ENCODE data around the gene GRID2.
"Not testable (repeated sequence)": the region's sequence is repeated elsewhere in the genome, so short reads cannot be mapped to it uniquely, and the experiment has no call there.

GRID2 gene

GRCh38 chr4:93617606-93618005, 1313.8 kb downstream of the GRID2 start:
- no peak for DNase-seq

GRCh38 chr4:93633721-93634120, 1330.0 kb downstream of the GRID2 start:
- DNase-seq: no peak

- DNase-seq: no peak
These were observed 1332.2 kb downstream of the GRID2 start for GRCh38 chr4:93635943-93636342.

GRCh38 chr4:93645120-93645519, 1341.4 kb downstream of the GRID2 start:
- no peak for DNase-seq

- no peak for DNase-seq
These were observed 1342.6 kb downstream of the GRID2 start for GRCh38 chr4:93646233-93646930.

GRCh38 chr4:93648258-93648657, 1344.5 kb downstream of the GRID2 start:
- no peak for DNase-seq

- DNase-seq: no peak
These were observed 1346.1 kb downstream of the GRID2 start for GRCh38 chr4:93649828-93650227.

GRCh38 chr4:93654211-93654610, 1350.4 kb downstream of the GRID2 start:
- DNase-seq: no peak

GRCh38 chr4:93657527-93657926, 1353.8 kb downstream of the GRID2 start:
- no peak for DNase-seq

- no peak for DNase-seq
These were observed 1354.7 kb downstream of the GRID2 start for GRCh38 chr4:93658443-93658842.

- no peak for DNase-seq
These were observed 1355.9 kb downstream of the GRID2 start for GRCh38 chr4:93659629-93660028.

- no peak for DNase-seq
These were observed 1356.3 kb downstream of the GRID2 start for GRCh38 chr4:93660036-93660435.

GRCh38 chr4:93670434-93670833, 1366.7 kb downstream of the GRID2 start:
- no peak for DNase-seq

- no peak for DNase-seq
These were observed 1367.3 kb downstream of the GRID2 start for GRCh38 chr4:93671093-93671492.

- DNase-seq: not testable (repeated sequence)
These were observed 1373.2 kb downstream of the GRID2 start for GRCh38 chr4:93676937-93677336.

- no peak for DNase-seq
These were observed 1380.8 kb downstream of the GRID2 start for GRCh38 chr4:93684571-93684970.

GRCh38 chr4:93687304-93687703, 1383.5 kb downstream of the GRID2 start:
- no peak for DNase-seq

- no peak for DNase-seq
These were observed 1385.2 kb downstream of the GRID2 start for GRCh38 chr4:93688978-93689377.

- DNase-seq: no peak
These were observed 1389.4 kb downstream of the GRID2 start for GRCh38 chr4:93693141-93693540.

GRCh38 chr4:93698686-93699085, 1394.9 kb downstream of the GRID2 start:
- DNase-seq: no peak

- DNase-seq: no peak
These were observed 1396.8 kb downstream of the GRID2 start for GRCh38 chr4:93700571-93700970.

- DNase-seq: no peak
These were observed 1406.5 kb downstream of the GRID2 start for GRCh38 chr4:93710101-93710846.

- DNase-seq: no peak
These were observed 1407.2 kb downstream of the GRID2 start for GRCh38 chr4:93710847-93711430.

- no peak for DNase-seq
These were observed 1414.5 kb downstream of the GRID2 start for GRCh38 chr4:93718233-93718632.
